ENCODE measurements around the gene VPS16.

- TF ChIP-seq CTCF (IDR thresholded peaks at IDR 0.05) (no peak), POLR2A (IDR thresholded peaks at IDR 0.05) (no peak)
These were observed 51.8 kb downstream of the VPS16 start for GRCh38 chr20:2892376-2892775.
